Adrenal gland (tissue), 12 donors: ENCODE measurements around the gene ADAMTS19. TPM values are rescaled to one million over a fixed set of nuclear protein-coding genes. Genes with fewer than 3 reads are reported as not detected.
A peak's percentile ranks its signal among the peaks of the same experiment; 100 is the strongest.

Source experiments
- DNase-seq, 7 donors: peaks; one replicate each; pipeline ENCODE4 v3.0.0-alpha.2; 2019 to 2020
- H3K27ac ChIP-seq, 5 donors: fragments of 200-600 bp; sonication (generic) in 4 of 5; 1 replicate in 3 of 5; 2 replicates in 2 of 5; pipeline versions ENCODE4 v1.5.1 to v1.8.0; 2016 to 2020; ENCODE audit warnings: mild to moderate bottlenecking in 1 of 5
- H3K27me3 ChIP-seq: fragments of 200-600 bp; 2 replicates; pipeline ENCODE4 v1.8.0; 2021
- H3K36me3 ChIP-seq, 2 donors: fragments of 200-600 bp; replicated peaks in 1 of 2; 1 replicate in 1 of 2; 2 replicates in 1 of 2; pipeline versions ENCODE4 v1.5.1 to v1.8.0; 2018 to 2022
- H3K4me1 ChIP-seq, 2 donors: fragments of 200-600 bp; replicated peaks in 1 of 2; 1 replicate in 1 of 2; 2 replicates in 1 of 2; pipeline versions ENCODE4 v1.5.1 to v1.8.0; 2018 to 2021
- H3K4me3 ChIP-seq, 4 donors: fragments of 200-600 bp; sonication (generic) in 3 of 4; one replicate each; pipeline ENCODE4 v1.5.1; 2016 to 2018
- H3K9me3 ChIP-seq, 3 donors: fragments of 200-600 bp; sonication (generic) in 1 of 3; replicated peaks in 1 of 3; 1 replicate in 2 of 3; 2 replicates in 1 of 3; pipeline versions ENCODE4 v1.5.1 to v1.8.0; 2016 to 2021
- CTCF ChIP-seq, 6 experiments: fragments of 450-650 bp in 4 of 6; fragments of 200-600 bp in 2 of 6; sonication (generic) in 1 of 6; IDR thresholded peaks; 1 replicate in 5 of 6; 2 replicates in 1 of 6; pipeline versions ENCODE4 v1.5.1 to v1.8.0; 2016 to 2021; ENCODE audit warnings: antibody characterized with exemption in 6 of 6, mild to moderate bottlenecking in 2 of 6, moderate library complexity in 1 of 6
- POLR2A ChIP-seq, 2 donors: fragments of 450-650 bp; IDR thresholded peaks; one replicate each; pipeline ENCODE4 v1.6.1; 2017; ENCODE audit warnings: antibody characterized with exemption in 2 of 2, mild to moderate bottlenecking in 2 of 2, moderate library complexity in 1 of 2
- WGBS, 4 donors: extraction: QIAGEN DNeasy Blood & Tissue Kit in 2 of 4; methylation state at CpG; one replicate each; pipeline versions ENCODE4 v1.1.5 to v1.1.7; 2013 to 2017; 5-methylcytosine and 5-hydroxymethylcytosine counted together
- intact Hi-C, 2 donors: fragments of 100-400 bp; cut with DNase I; formaldehyde crosslinking; loops; one replicate each; pipeline versions ENCODE4 v1.14.1 to v1.15.0; 2022 to 2023
- polyA plus RNA-seq, 3 donors: library from polyadenylated mRNA; stranded (reverse); fragments of 200-250 nt in 2 of 3; fragments of 350-450 nt in 1 of 3; fragmentation: Illumina TruSeq in 1 of 3; extraction: RNeasy Lipid Tissue Mini Kit (QIAGEN cat#74804) in 1 of 3; gene quantifications; one replicate each; pipeline ENCODE4 v1.2.3, GENCODE V29; 2013 to 2014
- total RNA-seq, 9 donors: library from RNA; depleted of rRNA in 4 of 9; stranded (reverse); fragments of >200 nt in 4 of 9; fragments of 120-200 nt in 1 of 9; fragmentation: NEBNext Ultra II Directional in 1 of 9; extraction: Animal tissue kit (Norgen Biotek cat#: 25700) in 1 of 9; gene quantifications; one replicate each; pipeline versions ENCODE4 v1.1.0 to v1.2.4, GENCODE V29; 2013 to 2023
- donor health status: healthy with polysubstance abuse.
- donor health status: Bipolar disorder and iron deficiency.
- donor health status: DM: yes; HTN: yes; CAD: no.
- donor health status: DM: no; HTN: no; CAD: no.
- donor health status: DM: no; HTN: no; CAD: no.
- donor health status: DM: yes; HTN: yes; CAD: no.

Gene ADAMTS19
- total and polyA plus RNA-seq, 12 donors, result 0.14 to 32.9 (median 0.91) TPM; not detected in 3

- no peaks in the 10 kb centered on the region for H3K4me1 ChIP-seq
- DNase-seq, result no peak
- no peaks in the 10 kb centered on the region for H3K9me3 ChIP-seq
- H3K27ac ChIP-seq, result no peak overlapping the region
- H3K36me3 ChIP-seq, result no peaks in the 10 kb centered on the region
- no peak for TF ChIP-seq POLR2A (IDR thresholded peaks at IDR 0.05)
- no peak for TF ChIP-seq CTCF (IDR thresholded peaks at IDR 0.05)
- intact Hi-C loops, result no loop called here
- H3K27me3 ChIP-seq, result no peaks in the 10 kb centered on the region
- H3K4me3 ChIP-seq, result no peak overlapping the region
These were observed 236.5 kb downstream of the ADAMTS19 start for GRCh38 chr5:129696636-129697035.

- H3K27ac ChIP-seq, result no peak overlapping the region
- no peak for DNase-seq
- no peaks in the 10 kb centered on the region for H3K4me1 ChIP-seq
- H3K4me3 ChIP-seq, result no peak overlapping the region
- TF ChIP-seq POLR2A (IDR thresholded peaks at IDR 0.05), result no peak
- peak in 2 of 6 experiments; percentile 4 to 27 for TF ChIP-seq CTCF (IDR thresholded peaks at IDR 0.05)
- no peaks in the 10 kb centered on the region for H3K27me3 ChIP-seq
- H3K36me3 ChIP-seq, result no peaks in the 10 kb centered on the region
- no peaks in the 10 kb centered on the region for H3K9me3 ChIP-seq
- intact Hi-C loops, result no loop called here
These were observed 238.6 kb downstream of the ADAMTS19 start for GRCh38 chr5:129698661-129699060.

GRCh38 chr5:129716235-129716634 is 256.1 kb downstream of the ADAMTS19 start:
- intact Hi-C loops, result no loop called here

GRCh38 chr5:129716651-129717050 is 256.6 kb downstream of the ADAMTS19 start:
- intact Hi-C loops, result no loop called here
- no peaks in the 10 kb centered on the region for H3K9me3 ChIP-seq
- TF ChIP-seq POLR2A (IDR thresholded peaks at IDR 0.05), result no peak
- no peak for TF ChIP-seq CTCF (IDR thresholded peaks at IDR 0.05)
- no peak for DNase-seq
- H3K27me3 ChIP-seq, result no peaks in the 10 kb centered on the region
- no peaks in the 10 kb centered on the region for H3K4me1 ChIP-seq
- H3K27ac ChIP-seq, result no peak overlapping the region
- WGBS, 4 donors, result 73 to 86% (median 83%) methylated on average over 5 of the region's 5 CpGs
- H3K36me3 ChIP-seq, result no peaks in the 10 kb centered on the region
- H3K4me3 ChIP-seq, result no peak overlapping the region

More at GRCh38 chr5:129716235-129716634, 256.1 kb downstream of the ADAMTS19 start:
- no peaks in the 10 kb centered on the region for H3K4me1 ChIP-seq
- no peak overlapping the region for H3K4me3 ChIP-seq
- H3K27ac ChIP-seq, result no peak overlapping the region
- no peaks in the 10 kb centered on the region for H3K36me3 ChIP-seq
- no peaks in the 10 kb centered on the region for H3K9me3 ChIP-seq
- 49 to 67% (median 59%) methylated on average over 1 of the region's 1 CpG for WGBS, 4 donors
- no peak for DNase-seq
- H3K27me3 ChIP-seq, result no peaks in the 10 kb centered on the region
- TF ChIP-seq POLR2A (IDR thresholded peaks at IDR 0.05), result no peak
- TF ChIP-seq CTCF (IDR thresholded peaks at IDR 0.05), result no peak
